Testis (tissue), 3 donors: ENCODE results near the gene A4GNT. TPM values are rescaled to one million over a fixed set of nuclear protein-coding genes. Genes with fewer than 3 reads are reported as not detected.
"Not testable (repeated sequence)": the region's sequence is repeated elsewhere in the genome, so short reads cannot be mapped to it uniquely, and the experiment has no call there.

Experiments used
- DNase-seq: peaks from one replicate; pipeline ENCODE4 v3.0.0-alpha.2; 2019
- H3K27ac ChIP-seq, 2 donors: fragments of 200-600 bp; sonication (generic); one replicate each; pipeline ENCODE4 v1.5.1; 2019
- H3K27me3 ChIP-seq: fragments of 200-600 bp; sonication (generic); one replicate; pipeline ENCODE4 v1.5.1; 2019
- H3K36me3 ChIP-seq: fragments of 200-600 bp; sonication (generic); one replicate; pipeline ENCODE4 v1.5.1; 2017; ENCODE audit warnings: low read depth; ENCODE audit errors: missing control alignments
- H3K4me1 ChIP-seq: fragments of 200-600 bp; sonication (generic); one replicate; pipeline ENCODE4 v1.5.1; 2019
- H3K4me3 ChIP-seq, 2 donors: fragments of 200-600 bp; sonication (generic); one replicate each; pipeline ENCODE4 v1.5.1; 2017 to 2019
- H3K9me3 ChIP-seq: fragments of 200-600 bp; sonication (generic); one replicate; pipeline ENCODE4 v1.5.1; 2017
- CTCF ChIP-seq, 3 experiments: fragments of 450-650 bp in 2 of 3; fragments of 200-600 bp in 1 of 3; sonication (generic) in 1 of 3; IDR thresholded peaks; one replicate each; pipeline ENCODE4 v1.5.1; 2016 to 2019; ENCODE audit warnings: antibody characterized with exemption in 3 of 3, mild to moderate bottlenecking in 2 of 3, moderate library complexity in 1 of 3
- POLR2A ChIP-seq: fragments of 450-650 bp; IDR thresholded peaks from one replicate; pipeline ENCODE4 v1.6.1; 2017; ENCODE audit warnings: antibody characterized with exemption, mild to moderate bottlenecking, moderate library complexity
- WGBS, 2 donors: methylation state at CpG; one replicate each; pipeline ENCODE4 v1.1.5; 2018; 5-methylcytosine and 5-hydroxymethylcytosine counted together
- intact Hi-C: fragments of 100-400 bp; cut with DNase I; formaldehyde crosslinking; loops from one replicate; pipeline ENCODE4 v1.15.1; 2023; ENCODE audit warnings: low total_unique reads
- polyA plus RNA-seq: library from polyadenylated mRNA; stranded (reverse); fragments of 350-450 nt; fragmentation: Illumina TruSeq; extraction: RNeasy Lipid Tissue Mini Kit (QIAGEN cat#74804); gene quantifications from one replicate; pipeline ENCODE4 v1.2.3, GENCODE V29; 2014; ENCODE audit warnings: low read depth, low replicate concordance; ENCODE audit not compliant: insufficient read depth
- total RNA-seq, 2 donors: library from RNA; depleted of rRNA; stranded (reverse); fragments of >200 nt; gene quantifications; one replicate each; pipeline ENCODE4 v1.2.3, GENCODE V29; 2016

A4GNT gene
- total and polyA plus RNA-seq, 3 donors from 2014 or later, result not detected

GRCh38 chr3:138148503-138148902, 16.3 kb upstream of the A4GNT start:
- Histone ChIP-seq H3K4me1 (no peaks in the 10 kb centered on the region), H3K9me3 (no peaks in the 10 kb centered on the region), H3K27me3 (no peaks in the 10 kb centered on the region), H3K4me3 (no peak overlapping the region), H3K27ac (no peak overlapping the region), H3K36me3 (no peaks in the 10 kb centered on the region)
- TF ChIP-seq POLR2A (no peak), CTCF (IDR thresholded peaks at IDR 0.05) (no peak)
- intact Hi-C loops, result no loop called here
- no peak for DNase-seq
- WGBS, 2 donors, result 75 to 78% methylated on average over 4 of the region's 4 CpGs

GRCh38 chr3:138142181-138142580, 10.0 kb upstream of the A4GNT start:
- H3K36me3 ChIP-seq, H3K27ac ChIP-seq, DNase-seq, H3K27me3 ChIP-seq, H3K4me1 ChIP-seq, H3K4me3 ChIP-seq, H3K9me3 ChIP-seq, intact Hi-C loops: not testable (repeated sequence)
- 92 to 99% methylated on average over 3 of the region's 3 CpGs for WGBS, 2 donors

DNA sequence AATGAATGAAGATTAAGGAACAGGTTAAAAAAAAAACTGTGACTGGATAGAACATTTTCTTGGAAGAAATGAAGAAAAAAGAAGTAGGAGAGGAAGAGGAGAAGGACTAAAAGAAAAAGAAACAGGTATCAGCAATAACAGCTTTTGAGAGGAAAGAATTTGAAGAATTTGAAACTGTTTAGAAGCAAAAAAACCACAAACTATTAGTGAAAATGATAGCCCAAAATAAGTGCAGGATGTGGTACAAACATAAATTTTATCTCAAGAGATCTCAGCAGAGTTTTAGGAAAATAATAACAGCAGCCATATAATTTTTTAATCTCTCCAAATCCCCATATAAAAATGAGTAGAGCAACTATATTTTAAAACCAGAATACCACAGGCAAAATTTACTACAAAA, 8.8 kb upstream of the A4GNT start:
- intact Hi-C loops, result no loop called here
- Histone ChIP-seq H3K9me3 (no peaks in the 10 kb centered on the region), H3K27ac (no peak overlapping the region), H3K4me3 (no peak overlapping the region), H3K36me3 (no peaks in the 10 kb centered on the region), H3K4me1 (no peaks in the 10 kb centered on the region), H3K27me3 (no peaks in the 10 kb centered on the region)
- no peak for TF ChIP-seq POLR2A
- no peak for TF ChIP-seq CTCF (IDR thresholded peaks at IDR 0.05)
- DNase-seq, result no peak

DNA sequence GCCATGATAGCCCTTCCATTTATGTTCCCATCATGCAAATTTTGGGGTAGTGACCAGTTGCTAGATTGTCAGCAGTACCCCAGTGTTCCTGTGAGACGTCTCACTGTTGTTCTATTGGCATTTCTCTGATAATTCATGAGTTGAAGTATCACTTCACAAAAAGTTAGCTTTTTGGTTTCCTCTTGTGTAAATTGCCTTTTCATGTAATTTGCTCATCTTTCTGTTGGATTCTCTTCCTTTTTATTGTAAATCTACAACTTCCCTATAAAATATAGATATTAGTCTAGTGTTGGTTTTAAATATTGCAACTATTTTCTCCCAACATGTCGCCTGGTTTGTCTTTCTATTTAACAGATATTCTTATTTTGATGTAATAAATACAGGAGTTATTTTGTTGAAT, 7.5 kb upstream of the A4GNT start:
- DNase-seq, result no peak
- H3K27ac ChIP-seq, result no peak overlapping the region
- intact Hi-C loops, result no loop called here
- TF ChIP-seq CTCF (IDR thresholded peaks at IDR 0.05), result no peak
- no peak for TF ChIP-seq POLR2A
- no peaks in the 10 kb centered on the region for H3K4me1 ChIP-seq
- no peaks in the 10 kb centered on the region for H3K36me3 ChIP-seq
- no peaks in the 10 kb centered on the region for H3K9me3 ChIP-seq
- H3K4me3 ChIP-seq, result no peak overlapping the region
- no peaks in the 10 kb centered on the region for H3K27me3 ChIP-seq
- 42 to 89% methylated on average over 2 of the region's 2 CpGs for WGBS, 2 donors

- TF ChIP-seq CTCF (IDR thresholded peaks at IDR 0.05) (no peak), POLR2A (no peak)
- Histone ChIP-seq H3K27me3 (no peaks in the 10 kb centered on the region), H3K36me3 (no peaks in the 10 kb centered on the region), H3K4me1 (no peaks in the 10 kb centered on the region), H3K27ac (no peak overlapping the region), H3K9me3 (no peaks in the 10 kb centered on the region), H3K4me3 (no peak overlapping the region)
- no peak for DNase-seq
- WGBS, 2 donors, result 79 to 82% methylated on average over 2 of the region's 2 CpGs
- intact Hi-C loops, result no loop called here
Observed at GRCh38 chr3:138137861-138138260, 5.7 kb upstream of the A4GNT start.
